ENCODE measurements around the gene PRPF39. TPM values are rescaled to one million over a fixed set of nuclear protein-coding genes. Genes with fewer than 3 reads are reported as not detected.

The PRPF39 gene, protein sequence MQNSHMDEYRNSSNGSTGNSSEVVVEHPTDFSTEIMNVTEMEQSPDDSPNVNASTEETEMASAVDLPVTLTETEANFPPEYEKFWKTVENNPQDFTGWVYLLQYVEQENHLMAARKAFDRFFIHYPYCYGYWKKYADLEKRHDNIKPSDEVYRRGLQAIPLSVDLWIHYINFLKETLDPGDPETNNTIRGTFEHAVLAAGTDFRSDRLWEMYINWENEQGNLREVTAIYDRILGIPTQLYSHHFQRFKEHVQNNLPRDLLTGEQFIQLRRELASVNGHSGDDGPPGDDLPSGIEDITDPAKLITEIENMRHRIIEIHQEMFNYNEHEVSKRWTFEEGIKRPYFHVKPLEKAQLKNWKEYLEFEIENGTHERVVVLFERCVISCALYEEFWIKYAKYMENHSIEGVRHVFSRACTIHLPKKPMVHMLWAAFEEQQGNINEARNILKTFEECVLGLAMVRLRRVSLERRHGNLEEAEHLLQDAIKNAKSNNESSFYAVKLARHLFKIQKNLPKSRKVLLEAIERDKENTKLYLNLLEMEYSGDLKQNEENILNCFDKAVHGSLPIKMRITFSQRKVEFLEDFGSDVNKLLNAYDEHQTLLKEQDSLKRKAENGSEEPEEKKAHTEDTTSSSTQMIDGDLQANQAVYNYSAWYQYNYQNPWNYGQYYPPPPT
- total RNA-seq (2022; extraction: Qiagen RNA extraction): 15.0 to 21.9 TPM (median 18.8 TPM) in 5 replicates

GRCh38 chr14:45083976-45084722, at the start of gene PRPF39:
TSS of gene PRPF39 (plus strand) at chr14:45084116. CDS start at chr14:45095240, 11,124 bp downstream.

GRCh38 chr14:45134051-45134958, 50.4 kb downstream of the PRPF39 start, which contains the start of gene FKBP3:
TSS of gene FKBP3 (minus strand) at chr14:45134481. CDS start at chr14:45134456, 25 bp downstream.

DNA sequence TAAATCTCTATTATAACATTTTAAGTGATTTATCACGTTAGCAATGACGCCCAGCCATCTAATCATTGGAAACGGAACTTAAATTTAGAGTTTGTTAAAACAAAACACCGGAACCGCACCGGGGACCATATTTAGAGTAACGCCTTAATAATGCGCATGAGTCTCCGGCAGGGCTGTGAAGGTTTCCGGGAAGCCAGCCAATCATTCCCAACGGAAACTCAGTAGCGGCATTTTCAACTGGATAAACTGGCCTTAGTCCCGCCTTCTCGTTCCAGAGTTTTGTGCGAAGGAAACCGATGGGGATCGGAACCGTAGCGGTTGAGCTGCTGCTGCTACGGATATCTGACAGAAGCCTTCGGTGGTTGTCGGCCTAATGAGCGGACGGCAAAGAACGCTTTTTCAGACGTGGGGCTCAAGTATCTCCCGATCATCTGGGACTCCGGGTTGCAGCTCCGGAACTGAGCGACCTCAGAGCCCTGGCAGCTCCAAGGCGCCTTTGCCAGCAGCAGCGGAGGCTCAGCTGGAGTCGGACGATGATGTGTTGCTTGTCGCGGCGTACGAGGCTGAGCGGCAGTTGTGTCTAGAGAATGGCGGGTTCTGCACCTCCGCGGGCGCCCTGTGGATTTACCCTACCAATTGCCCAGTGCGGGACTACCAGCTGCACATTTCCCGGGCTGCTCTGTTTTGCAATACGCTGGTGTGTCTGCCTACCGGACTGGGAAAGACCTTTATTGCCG, 51.9 kb downstream of the PRPF39 start, which contains the start of gene FANCM:
TSS of gene FANCM (plus strand) at position 272 of the 737 bp plus-strand sequence. CDS start at position 374, 102 bp downstream.

Other genes starting within 250 kb of the PRPF39 start
- 5.8 to 7.5 TPM (median 6.4 TPM) in 5 replicates for gene KLHL28, start 122.2 kb upstream of the PRPF39 start, total RNA-seq (2022; extraction: Qiagen RNA extraction)
- gene TOGARAM1, start 121.9 kb upstream of the PRPF39 start, total RNA-seq (2022; extraction: Qiagen RNA extraction): 6.6 to 8.3 TPM (median 7.7 TPM) in 5 replicates
- gene FKBP3, start 50.4 kb downstream of the PRPF39 start, total RNA-seq (2022; extraction: Qiagen RNA extraction): 105 to 125 TPM (median 109 TPM) in 5 replicates
- gene FANCM, start 51.8 kb downstream of the PRPF39 start, total RNA-seq (2022; extraction: Qiagen RNA extraction): 4.0 to 5.3 TPM (median 5.0 TPM) in 5 replicates
- 18.2 to 30.4 TPM (median 20.1 TPM) in 5 replicates for gene MIS18BP1, start 169.1 kb downstream of the PRPF39 start, total RNA-seq (2022; extraction: Qiagen RNA extraction)